CD4-positive, alpha-beta T cell treated with Interferon gamma for 1 hour (primary cell): ENCODE measurements around the gene FAM184B.
"Not testable (repeated sequence)": the region's sequence is repeated elsewhere in the genome, so short reads cannot be mapped to it uniquely, and the experiment has no call there.

Source experiments
- DNase-seq: peaks from one replicate; pipeline ENCODE4 v3.0.0-alpha.2; 2020

The FAM184B gene

GRCh38 chr4:17713779-17714178 is 67.6 kb downstream of the FAM184B start:
- no peak for DNase-seq

- DNase-seq: no peak
Measured at GRCh38 chr4:17712166-17712565, 69.3 kb downstream of the FAM184B start.

- not testable (repeated sequence) for DNase-seq
Measured at GRCh38 chr4:17711206-17711605, 70.2 kb downstream of the FAM184B start.

- DNase-seq: no peak
Measured at GRCh38 chr4:17709763-17710068, 71.7 kb downstream of the FAM184B start.

- DNase-seq: no peak
Measured at GRCh38 chr4:17708992-17709762, 72.2 kb downstream of the FAM184B start.

- DNase-seq: no peak
Measured at GRCh38 chr4:17707671-17708070, 73.8 kb downstream of the FAM184B start.

- no peak for DNase-seq
Measured at GRCh38 chr4:17705107-17705506, 76.3 kb downstream of the FAM184B start.

GRCh38 chr4:17704020-17704650 is 77.3 kb downstream of the FAM184B start:
- DNase-seq: no peak

GRCh38 chr4:17702641-17703040 is 78.8 kb downstream of the FAM184B start:
- no peak for DNase-seq

- no peak for DNase-seq
Measured at GRCh38 chr4:17701882-17702281, 79.5 kb downstream of the FAM184B start.

GRCh38 chr4:17701138-17701839 is 80.1 kb downstream of the FAM184B start:
- DNase-seq: no peak

GRCh38 chr4:17699380-17699779 is 82.0 kb downstream of the FAM184B start:
- DNase-seq: no peak

GRCh38 chr4:17698116-17698515 is 83.3 kb downstream of the FAM184B start:
- no peak for DNase-seq

GRCh38 chr4:17695341-17695740 is 86.1 kb downstream of the FAM184B start:
- no peak for DNase-seq

GRCh38 chr4:17694552-17694951 is 86.9 kb downstream of the FAM184B start:
- DNase-seq: no peak

GRCh38 chr4:17690898-17691297 is 90.5 kb downstream of the FAM184B start:
- DNase-seq: no peak

GRCh38 chr4:17690135-17690534 is 91.3 kb downstream of the FAM184B start:
- DNase-seq: no peak

- DNase-seq: no peak
Measured at GRCh38 chr4:17688011-17688441, 93.4 kb downstream of the FAM184B start.

- no peak for DNase-seq
Measured at GRCh38 chr4:17687237-17687857, 94.1 kb downstream of the FAM184B start.

GRCh38 chr4:17684648-17685047 is 96.8 kb downstream of the FAM184B start:
- DNase-seq: not testable (repeated sequence)

- DNase-seq: no peak
Measured at GRCh38 chr4:17682222-17682566, 99.2 kb downstream of the FAM184B start.

- no peak for DNase-seq
Measured at GRCh38 chr4:17681281-17682221, 99.9 kb downstream of the FAM184B start.
